PC-3 (cell line): ENCODE results near the gene TMEM62. TPM values are rescaled to one million over a fixed set of nuclear protein-coding genes. Genes with fewer than 3 reads are reported as not detected.
"Not testable (repeated sequence)": the region's sequence is repeated elsewhere in the genome, so short reads cannot be mapped to it uniquely, and the experiment has no call there.

Experiments used
- ATAC-seq: fragments of 200-7000 bp; cut with Tn5 transposase; 2 replicates; pipeline ENCODE4 v1.9.1; 2020; ENCODE audit warnings: mild to moderate bottlenecking, moderate library complexity
- BruUV-seq: library from RNA; stranded (reverse); fragments of 400-500 nt; replicated peaks from 2 replicates; lab custom pipeline; 2021; lab: Mats Ljungman, UMichigan
- CTCF ChIA-PET: fragments of 300-600 bp; sonication (Branson Sonifier 250); formaldehyde crosslinking; loops from one replicate; lab custom pipeline; 2022; ENCODE audit warnings: antibody characterized with exemption; lab: Charles Lee
- POLR2A ChIA-PET: fragments of 300-600 bp; sonication (Branson Sonifier 250); formaldehyde crosslinking; loops from one replicate; lab custom pipeline; 2022; ENCODE audit warnings: antibody characterized with exemption; ENCODE audit not compliant: unreplicated experiment; lab: Charles Lee
- DNase-seq: peaks from one replicate; pipeline ENCODE4 v3.0.0-alpha.2; 2015
- H2AFZ ChIP-seq: fragments of 300-600 bp; sonication (generic); 2 replicates; pipeline ENCODE4 v1.6.0; 2016; ENCODE audit warnings: antibody characterized with exemption, low read length
- H3F3A ChIP-seq: fragments of 300-600 bp; sonication (generic); one replicate; pipeline ENCODE4 v1.6.0; 2017; ENCODE audit warnings: antibody characterized with exemption, low read length, control low read depth, mild to moderate bottlenecking; ENCODE audit not compliant: unreplicated experiment
- H3K27ac ChIP-seq: fragments of 300-600 bp; sonication (generic); 2 replicates; pipeline ENCODE4 v1.5.1; 2016; ENCODE audit warnings: mild to moderate bottlenecking, low read length
- H3K27me3 ChIP-seq: fragments of 300-600 bp; sonication (generic); 2 replicates; pipeline ENCODE4 v1.6.1; 2016; ENCODE audit warnings: low read length, mixed read lengths
- H3K36me3 ChIP-seq: fragments of 300-600 bp; sonication (generic); 2 replicates; pipeline ENCODE4 v1.6.1; 2016; ENCODE audit warnings: low read depth, mixed run types, low read length, mixed read lengths
- H3K4me1 ChIP-seq: fragments of 300-600 bp; sonication (generic); 2 replicates; pipeline ENCODE4 v1.5.1; 2016; ENCODE audit warnings: low read length; ENCODE audit not compliant: insufficient read depth
- H3K4me2 ChIP-seq: fragments of 300-600 bp; sonication (generic); 2 replicates; pipeline ENCODE4 v1.6.0; 2016; ENCODE audit warnings: low read length
- H3K4me3 ChIP-seq: fragments of 300-600 bp; sonication (generic); 2 replicates; pipeline ENCODE4 v1.5.1; 2016; ENCODE audit warnings: mild to moderate bottlenecking, low read length, mixed read lengths
- H3K79me2 ChIP-seq: fragments of 300-600 bp; sonication (generic); 2 replicates; pipeline ENCODE4 v1.6.1; 2017; ENCODE audit warnings: low read length, mixed read lengths
- H3K9ac ChIP-seq: fragments of 300-600 bp; sonication (generic); 2 replicates; pipeline ENCODE4 v1.6.0; 2016; ENCODE audit warnings: mild to moderate bottlenecking, low read length
- H3K9me2 ChIP-seq: fragments of 300-600 bp; sonication (generic); replicated peaks from 2 replicates; pipeline ENCODE4 v1.6.1; 2016; ENCODE audit warnings: mixed run types, low read length, mixed read lengths
- H3K9me3 ChIP-seq: fragments of 300-600 bp; sonication (generic); 2 replicates; pipeline ENCODE4 v1.6.1; 2016; ENCODE audit warnings: low read length, mixed read lengths
- H4K20me1 ChIP-seq: fragments of 300-600 bp; sonication (generic); 2 replicates; pipeline ENCODE4 v1.6.1; 2016; ENCODE audit warnings: low read length, mixed read lengths
- CTCF ChIP-seq: fragments of 300-600 bp; sonication (generic); conservative IDR thresholded peaks from 2 replicates; pipeline ENCODE4 v1.5.1; 2017; ENCODE audit warnings: antibody characterized with exemption, low read depth, mild to moderate bottlenecking, low read length
- EZH2 ChIP-seq: fragments of 300-600 bp; sonication (generic); IDR thresholded peaks from one replicate; pipeline ENCODE4 v1.6.1; 2017; ENCODE audit warnings: antibody characterized with exemption, mild to moderate bottlenecking, low read length; ENCODE audit not compliant: unreplicated experiment
- EZH2phosphoT487 ChIP-seq: fragments of 300-600 bp; sonication (generic); IDR thresholded peaks from 2 replicates; pipeline ENCODE4 v1.6.1; 2018; ENCODE audit warnings: mild to moderate bottlenecking, antibody characterized with exemption, low read length, borderline replicate concordance
- intact Hi-C: fragments of 100-400 bp; cut with micrococcal nuclease; formaldehyde crosslinking; loops from 2 replicates; pipeline ENCODE4 v1.9.0; 2023
- total RNA-seq: library from RNA; depleted of rRNA; stranded (reverse); fragments of >200 nt; gene quantifications from 2 replicates; pipeline ENCODE4 v1.2.3, GENCODE V29; 2014

Gene TMEM62
- total RNA-seq, 1 experiment from 2014 or later: 19.6 TPM

DNA sequence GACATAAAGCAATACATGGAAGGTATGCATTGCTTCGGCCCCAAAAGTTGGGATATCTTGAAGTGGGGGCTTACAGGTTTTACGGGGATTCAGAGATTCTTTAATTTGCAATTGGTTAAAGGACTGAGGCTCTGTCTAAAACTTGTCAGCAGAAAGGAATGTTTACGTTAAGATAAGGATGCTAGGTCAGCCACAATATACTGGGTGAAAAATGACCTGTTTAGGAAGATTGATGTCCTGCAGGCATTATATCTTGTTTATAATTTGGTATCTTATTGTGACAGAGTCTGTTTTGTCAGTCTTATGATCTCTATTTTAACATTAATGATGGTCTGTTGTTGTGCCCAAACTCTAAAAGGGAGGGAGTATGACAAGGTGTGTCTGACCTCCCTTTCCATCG is 36.5 kb downstream of the TMEM62 start:
- no TSS peak for BruUV-seq
- peaks cover 9% of the 10 kb centered on the region for H3F3A ChIP-seq
- POLR2A ChIA-PET: no interaction called here

GRCh38 chr15:43175656-43176309 is 42.4 kb downstream of the TMEM62 start:
- ATAC-seq, H3K4me2 ChIP-seq, H4K20me1 ChIP-seq, H3K27me3 ChIP-seq, DNase-seq, H3K9me2 ChIP-seq, H3K4me1 ChIP-seq, intact Hi-C loops, H3K4me3 ChIP-seq, H3F3A ChIP-seq, H3K79me2 ChIP-seq, H3K9me3 ChIP-seq, CTCF ChIA-PET, BruUV-seq, H3K27ac ChIP-seq, H3K9ac ChIP-seq, H3K36me3 ChIP-seq, POLR2A ChIA-PET, H2AFZ ChIP-seq: not testable (repeated sequence)

More for the DNA sequence above, 36.5 kb downstream of the TMEM62 start:
- peak overlapping the region; percentile 72 for H3K4me2 ChIP-seq
- TF ChIP-seq EZH2phosphoT487 (no peak), EZH2 (no peak), CTCF (no peak)
- H4K20me1 ChIP-seq: 0 out of 2 replicates have a peak, but pooled peaks cover 6% of the 10 kb centered on the region
- no peaks in the 10 kb centered on the region for H3K9me3 ChIP-seq
- H3K9ac ChIP-seq: no peak overlapping the region
- H3K36me3 ChIP-seq: peaks cover 2% of the 10 kb centered on the region; the same call in 1 of the 2 replicates
- H2AFZ ChIP-seq: no peak overlapping the region
- H3K4me1 ChIP-seq: peaks cover 22% of the 10 kb centered on the region
- no peak overlapping the region for H3K27ac ChIP-seq
- DNase-seq (peak; percentile 63), ATAC-seq (peak; percentile 22; the same call in 1 of the 2 replicates)
- intact Hi-C loops: no loop called here
- no peaks in the 10 kb centered on the region for H3K9me2 ChIP-seq
- CTCF ChIA-PET: no interaction called here
- no peaks in the 10 kb centered on the region for H3K79me2 ChIP-seq
- H3K4me3 ChIP-seq: no peak overlapping the region
- no peaks in the 10 kb centered on the region for H3K27me3 ChIP-seq

GRCh38 chr15:43177147-43177546 is 43.8 kb downstream of the TMEM62 start:
- H3K27ac ChIP-seq, ATAC-seq, H3K79me2 ChIP-seq, CTCF ChIA-PET, POLR2A ChIA-PET, H3K27me3 ChIP-seq, H4K20me1 ChIP-seq, H3K36me3 ChIP-seq, H3K9me2 ChIP-seq, H3K9ac ChIP-seq, H3K9me3 ChIP-seq, H3F3A ChIP-seq, DNase-seq, H3K4me2 ChIP-seq, BruUV-seq, H3K4me3 ChIP-seq, intact Hi-C loops, H3K4me1 ChIP-seq, H2AFZ ChIP-seq: not testable (repeated sequence)
